Sigmoid colon (tissue), 4 donors: Measurements from ENCODE around the gene ABLIM3.

Experiments used
- CTCF ChIP-seq, 4 experiments: fragments of 450-650 bp in 3 of 4; fragments of 200-600 bp in 1 of 4; IDR thresholded peaks; one replicate each; pipeline ENCODE4 v1.5.1; 2016 to 2019; ENCODE audit warnings: antibody characterized with exemption in 4 of 4, mild to moderate bottlenecking in 3 of 4, moderate library complexity in 2 of 4
- EP300 ChIP-seq, 4 donors: sonication (generic); formaldehyde crosslinking; IDR thresholded peaks; one replicate each; pipeline ENCODE4 v1.6.1; 2017; ENCODE audit warnings: antibody characterized with exemption in 4 of 4
- POLR2A ChIP-seq, 2 donors: fragments of 450-650 bp; IDR thresholded peaks; one replicate each; pipeline ENCODE4 v1.6.1; 2016; ENCODE audit warnings: antibody characterized with exemption in 2 of 2, mild to moderate bottlenecking in 2 of 2, moderate library complexity in 2 of 2
- POLR2AphosphoS5 ChIP-seq, 4 donors: sonication (generic); formaldehyde crosslinking; IDR thresholded peaks; one replicate each; pipeline ENCODE4 v1.6.1; 2017; ENCODE audit warnings: antibody characterized with exemption in 4 of 4

GRCh38 chr5:149149942-149150341 lies 8.6 kb downstream of the ABLIM3 start:
- TF ChIP-seq CTCF (IDR thresholded peaks at IDR 0.05): no peak
- no peak for TF ChIP-seq EP300 (IDR thresholded peaks at IDR 0.05)
- no peak for TF ChIP-seq POLR2A (IDR thresholded peaks at IDR 0.05)
- no peak for TF ChIP-seq POLR2AphosphoS5 (IDR thresholded peaks at IDR 0.05)
